HEK293 (cell line): ENCODE measurements around the gene CASP3.
A peak's percentile ranks its signal among the peaks of the same experiment; 100 is the strongest.

ENCODE experiments used
- CTCF ChIA-PET: fragments of 350-600 bp; formaldehyde crosslinking; extraction: SDS; loops from one replicate; lab custom pipeline; 2021; ENCODE audit warnings: antibody characterized with exemption; lab: Yijun Ruan, JAX
- POLR2A ChIA-PET: fragments of 300-600 bp; formaldehyde crosslinking; extraction: SDS; loops from one replicate; lab custom pipeline; 2020; ENCODE audit warnings: antibody characterized with exemption, inconsistent platforms; lab: Yijun Ruan, JAX
- H3K27ac ChIP-seq: fragments of 200-500 bp; sonication (Bioruptor generic); 2 replicates; pipeline ENCODE4 v1.5.1; 2014; ENCODE audit warnings: low read depth, low read length, control low read depth, inconsistent platforms; ENCODE audit errors: extremely low read depth
- H3K36me3 ChIP-seq, 2 experiments: fragments of 200-500 bp in 1 of 2; sonication (Bioruptor generic) in 1 of 2; 1 replicate in 1 of 2; 2 replicates in 1 of 2; pipeline ENCODE4 v1.5.1; 2014 to 2017; ENCODE audit warnings: inconsistent platforms in 2 of 2, low read length in 2 of 2; ENCODE audit not compliant: control insufficient read depth in 2 of 2, insufficient read depth in 1 of 2
- H3K4me1 ChIP-seq: fragments of 200-500 bp; sonication (Bioruptor generic); 2 replicates; pipeline ENCODE4 v1.5.1; 2014; ENCODE audit warnings: mild to moderate bottlenecking, low read length, inconsistent platforms; ENCODE audit not compliant: control insufficient read depth, insufficient read depth
- H3K4me3 ChIP-seq: 2 replicates; pipeline ENCODE4 v1.5.1; 2011; ENCODE audit warnings: low read depth, mild to moderate bottlenecking, control low read depth, low read length, moderate library complexity
- H3K9me3 ChIP-seq: fragments of 200-500 bp; sonication (Bioruptor generic); 2 replicates; pipeline ENCODE4 v1.5.1; 2014; ENCODE audit warnings: low read depth, low read length, inconsistent platforms; ENCODE audit not compliant: control insufficient read depth, insufficient read depth
- EGR2 ChIP-seq: fragments of 450-650 bp; formaldehyde crosslinking; IDR thresholded peaks from 2 replicates; pipeline ENCODE4 v1.5.1; 2016; ENCODE audit warnings: low read depth, missing biosample characterization, missing genetic modification characterization
- KLF17 ChIP-seq: fragments of 450-650 bp; formaldehyde crosslinking; IDR thresholded peaks from 2 replicates; pipeline ENCODE4 v1.5.1; 2016; ENCODE audit warnings: missing biosample characterization, missing genetic modification characterization
- REPIN1 ChIP-seq: fragments of 450-650 bp; formaldehyde crosslinking; IDR thresholded peaks from 2 replicates; pipeline ENCODE4 v1.5.1; 2017; ENCODE audit warnings: missing biosample characterization, missing genetic modification characterization, low read depth
- SP3 ChIP-seq: fragments of 450-650 bp; formaldehyde crosslinking; IDR thresholded peaks from 2 replicates; pipeline ENCODE4 v1.5.1; 2016; ENCODE audit warnings: missing biosample characterization, missing genetic modification characterization
- TRIM28 ChIP-seq: IDR thresholded peaks from 2 replicates; pipeline ENCODE4 v1.6.1; 2011; ENCODE audit warnings: low read length, control low read depth, borderline replicate concordance
- TSHZ1 ChIP-seq: fragments of 450-650 bp; formaldehyde crosslinking; IDR thresholded peaks from 2 replicates; pipeline ENCODE4 v1.5.1; 2016; ENCODE audit warnings: missing biosample characterization, missing genetic modification characterization, borderline replicate concordance
- YY1 ChIP-seq: fragments of 450-650 bp; formaldehyde crosslinking; IDR thresholded peaks from 2 replicates; pipeline ENCODE4 v1.5.1; 2018; ENCODE audit warnings: missing biosample characterization, missing genetic modification characterization
- ZBTB17 ChIP-seq: fragments of 450-650 bp; formaldehyde crosslinking; IDR thresholded peaks from 2 replicates; pipeline ENCODE4 v1.5.1; 2016; ENCODE audit warnings: missing biosample characterization, missing genetic modification characterization
- ZBTB44 ChIP-seq: fragments of 450-650 bp; IDR thresholded peaks from 2 replicates; pipeline ENCODE4 v1.5.1; 2018; ENCODE audit warnings: missing biosample characterization, mild to moderate bottlenecking, missing genetic modification characterization
- ZFP3 ChIP-seq: fragments of 450-650 bp; formaldehyde crosslinking; IDR thresholded peaks from 2 replicates; pipeline ENCODE4 v1.5.1; 2016; ENCODE audit warnings: low read depth, missing biosample characterization, missing genetic modification characterization
- ZFP69B ChIP-seq: fragments of 450-650 bp; formaldehyde crosslinking; IDR thresholded peaks from 2 replicates; pipeline ENCODE4 v1.5.1; 2016; ENCODE audit warnings: missing biosample characterization, missing genetic modification characterization
- ZIC2 ChIP-seq: fragments of 450-650 bp; formaldehyde crosslinking; IDR thresholded peaks from 2 replicates; pipeline ENCODE4 v1.5.1; 2016; ENCODE audit warnings: missing biosample characterization, missing genetic modification characterization
- ZNF121 ChIP-seq: fragments of 450-650 bp; formaldehyde crosslinking; IDR thresholded peaks from 2 replicates; pipeline ENCODE4 v1.5.1; 2016; ENCODE audit warnings: missing biosample characterization, missing genetic modification characterization
- ZNF175 ChIP-seq: fragments of 450-650 bp; formaldehyde crosslinking; IDR thresholded peaks from 2 replicates; pipeline ENCODE4 v1.5.1; 2016; ENCODE audit warnings: missing biosample characterization, missing genetic modification characterization
- ZNF239 ChIP-seq: fragments of 450-650 bp; formaldehyde crosslinking; IDR thresholded peaks from 2 replicates; pipeline ENCODE4 v1.5.1; 2016; ENCODE audit warnings: missing biosample characterization, missing genetic modification characterization
- ZNF324 ChIP-seq: fragments of 450-650 bp; formaldehyde crosslinking; IDR thresholded peaks from 2 replicates; pipeline ENCODE4 v1.5.1; 2016; ENCODE audit warnings: missing biosample characterization, missing genetic modification characterization
- ZNF510 ChIP-seq: fragments of 450-650 bp; formaldehyde crosslinking; IDR thresholded peaks from 2 replicates; pipeline ENCODE4 v1.5.1; 2018; ENCODE audit warnings: mild to moderate bottlenecking, missing genetic modification characterization, missing biosample characterization; ENCODE audit not compliant: insufficient replicate concordance
- ZNF561 ChIP-seq: fragments of 450-650 bp; IDR thresholded peaks from 2 replicates; pipeline ENCODE4 v1.5.1; 2018; ENCODE audit warnings: missing biosample characterization, missing genetic modification characterization, borderline replicate concordance
- ZNF585B ChIP-seq: fragments of 450-650 bp; formaldehyde crosslinking; IDR thresholded peaks from 2 replicates; pipeline ENCODE4 v1.5.1; 2016; ENCODE audit warnings: missing biosample characterization, missing genetic modification characterization
- ZNF623 ChIP-seq: fragments of 450-650 bp; formaldehyde crosslinking; IDR thresholded peaks from 2 replicates; pipeline ENCODE4 v1.5.1; 2016; ENCODE audit warnings: missing biosample characterization, missing genetic modification characterization
- ZNF660 ChIP-seq: fragments of 450-650 bp; IDR thresholded peaks from 2 replicates; pipeline ENCODE4 v1.5.1; 2018; ENCODE audit warnings: missing biosample characterization, mild to moderate bottlenecking, missing genetic modification characterization
- ZNF777 ChIP-seq: fragments of 450-650 bp; formaldehyde crosslinking; IDR thresholded peaks from 2 replicates; pipeline ENCODE4 v1.5.1; 2017; ENCODE audit warnings: missing biosample characterization, missing genetic modification characterization, borderline replicate concordance
- ZSCAN30 ChIP-seq: fragments of 450-650 bp; IDR thresholded peaks from 2 replicates; pipeline ENCODE4 v1.5.1; 2018; ENCODE audit warnings: missing biosample characterization, mild to moderate bottlenecking, missing genetic modification characterization, moderate library complexity

CASP3 gene

GRCh38 chr4:184693056-184693455, 43.8 kb upstream of the CASP3 start:
- ChIA-PET CTCF (no interaction called here), POLR2A (no interaction called here)
- no peak overlapping the region for H3K27ac ChIP-seq
- no peak for TF ChIP-seq ZNF121 (tag by site-specific recombination)
- TF ChIP-seq ZSCAN30 = no peak
- TF ChIP-seq ZFP69B = no peak
- TF ChIP-seq TSHZ1 (tag by site-specific recombination) = no peak
- TF ChIP-seq ZNF239 = no peak
- TF ChIP-seq EGR2 (tag by site-specific recombination) = no peak
- TF ChIP-seq REPIN1 (tag by site-specific recombination) = no peak
- H3K36me3 ChIP-seq = peaks cover 19 to 56% of the 10 kb centered on the region in 2 experiments
- no peaks in the 10 kb centered on the region for H3K4me1 ChIP-seq
- no peak overlapping the region for H3K4me3 ChIP-seq
- no peaks in the 10 kb centered on the region for H3K9me3 ChIP-seq

- no peak for TF ChIP-seq ZNF777
- TF ChIP-seq ZNF585B (tag by site-specific recombination) = no peak
- no peak for TF ChIP-seq ZNF175 (tag by site-specific recombination)
- TF ChIP-seq SP3 = no peak
- TF ChIP-seq EGR2 (tag by site-specific recombination) = no peak
- TF ChIP-seq ZFP3 (tag by site-specific recombination) = no peak
- no peak for TF ChIP-seq ZNF324
- no peak for TF ChIP-seq TRIM28
- no peak for TF ChIP-seq YY1 (tag by site-specific recombination)
- TF ChIP-seq ZNF510 (tag by site-specific recombination) = no peak
- CTCF ChIA-PET = no interaction called here
- Histone ChIP-seq H3K9me3 (no peaks in the 10 kb centered on the region), H3K4me1 (no peaks in the 10 kb centered on the region), H3K4me3 (no peak overlapping the region), H3K27ac (no peak overlapping the region), H3K36me3 (peaks cover 6 to 38% of the 10 kb centered on the region in 2 experiments)
- POLR2A ChIA-PET = no interaction called here
Measured at GRCh38 chr4:184689681-184690080, 40.4 kb upstream of the CASP3 start.

- ChIA-PET CTCF (no interaction called here), POLR2A (no interaction called here)
- Histone ChIP-seq H3K4me3 (no peak overlapping the region), H3K36me3 (peaks cover 0 to 26% of the 10 kb centered on the region in 2 experiments), H3K4me1 (no peaks in the 10 kb centered on the region), H3K27ac (no peak overlapping the region), H3K9me3 (no peaks in the 10 kb centered on the region)
- TF ChIP-seq ZNF660 (0 out of 2 replicates have a peak, but pooled peaks have one; percentile 34), ZBTB17 (tag by site-specific recombination) (peak; percentile 63), ZIC2 (tag by site-specific recombination) (peak; percentile 50), ZNF561 (no peak), KLF17 (no peak), ZNF623 (tag by site-specific recombination) (no peak), ZBTB44 (tag by site-specific recombination) (peak; percentile 77)
Measured at GRCh38 chr4:184688447-184688846, 39.2 kb upstream of the CASP3 start.
